Measurements from ENCODE around the gene KRTAP16-1.

DNA sequence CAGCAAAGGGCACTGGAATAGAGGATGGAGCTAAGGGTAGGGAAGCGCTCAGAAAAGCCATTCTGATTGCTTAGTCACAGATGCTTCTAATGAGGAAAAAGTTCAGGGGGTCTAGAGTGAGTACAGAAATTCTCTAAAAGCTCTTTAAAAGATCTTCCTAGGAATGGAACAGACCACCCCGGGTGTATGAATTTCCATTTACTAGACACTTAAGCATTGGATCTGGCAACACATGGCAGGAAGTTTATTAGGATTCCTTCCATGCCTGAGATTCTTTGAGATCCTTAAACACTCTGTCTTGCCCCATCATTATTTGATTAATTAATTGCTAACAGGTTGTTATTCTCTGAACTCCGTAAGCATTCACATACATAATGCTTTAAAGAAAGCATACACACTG lies 25.1 kb downstream of the KRTAP16-1 start:
- TF ChIP-seq POLR2A (IDR thresholded peaks at IDR 0.05), result no peak
- TF ChIP-seq, protein P1, sequence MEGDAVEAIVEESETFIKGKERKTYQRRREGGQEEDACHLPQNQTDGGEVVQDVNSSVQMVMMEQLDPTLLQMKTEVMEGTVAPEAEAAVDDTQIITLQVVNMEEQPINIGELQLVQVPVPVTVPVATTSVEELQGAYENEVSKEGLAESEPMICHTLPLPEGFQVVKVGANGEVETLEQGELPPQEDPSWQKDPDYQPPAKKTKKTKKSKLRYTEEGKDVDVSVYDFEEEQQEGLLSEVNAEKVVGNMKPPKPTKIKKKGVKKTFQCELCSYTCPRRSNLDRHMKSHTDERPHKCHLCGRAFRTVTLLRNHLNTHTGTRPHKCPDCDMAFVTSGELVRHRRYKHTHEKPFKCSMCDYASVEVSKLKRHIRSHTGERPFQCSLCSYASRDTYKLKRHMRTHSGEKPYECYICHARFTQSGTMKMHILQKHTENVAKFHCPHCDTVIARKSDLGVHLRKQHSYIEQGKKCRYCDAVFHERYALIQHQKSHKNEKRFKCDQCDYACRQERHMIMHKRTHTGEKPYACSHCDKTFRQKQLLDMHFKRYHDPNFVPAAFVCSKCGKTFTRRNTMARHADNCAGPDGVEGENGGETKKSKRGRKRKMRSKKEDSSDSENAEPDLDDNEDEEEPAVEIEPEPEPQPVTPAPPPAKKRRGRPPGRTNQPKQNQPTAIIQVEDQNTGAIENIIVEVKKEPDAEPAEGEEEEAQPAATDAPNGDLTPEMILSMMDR (IDR thresholded peaks at IDR 0.05), result no peak

Data from uterus (tissue), 2 donors.